ENCODE data around the gene SYCE3.
"Not testable (repeated sequence)": the region's sequence is repeated elsewhere in the genome, so short reads cannot be mapped to it uniquely, and the experiment has no call there.

Gene SYCE3, protein sequence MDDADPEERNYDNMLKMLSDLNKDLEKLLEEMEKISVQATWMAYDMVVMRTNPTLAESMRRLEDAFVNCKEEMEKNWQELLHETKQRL

DNA sequence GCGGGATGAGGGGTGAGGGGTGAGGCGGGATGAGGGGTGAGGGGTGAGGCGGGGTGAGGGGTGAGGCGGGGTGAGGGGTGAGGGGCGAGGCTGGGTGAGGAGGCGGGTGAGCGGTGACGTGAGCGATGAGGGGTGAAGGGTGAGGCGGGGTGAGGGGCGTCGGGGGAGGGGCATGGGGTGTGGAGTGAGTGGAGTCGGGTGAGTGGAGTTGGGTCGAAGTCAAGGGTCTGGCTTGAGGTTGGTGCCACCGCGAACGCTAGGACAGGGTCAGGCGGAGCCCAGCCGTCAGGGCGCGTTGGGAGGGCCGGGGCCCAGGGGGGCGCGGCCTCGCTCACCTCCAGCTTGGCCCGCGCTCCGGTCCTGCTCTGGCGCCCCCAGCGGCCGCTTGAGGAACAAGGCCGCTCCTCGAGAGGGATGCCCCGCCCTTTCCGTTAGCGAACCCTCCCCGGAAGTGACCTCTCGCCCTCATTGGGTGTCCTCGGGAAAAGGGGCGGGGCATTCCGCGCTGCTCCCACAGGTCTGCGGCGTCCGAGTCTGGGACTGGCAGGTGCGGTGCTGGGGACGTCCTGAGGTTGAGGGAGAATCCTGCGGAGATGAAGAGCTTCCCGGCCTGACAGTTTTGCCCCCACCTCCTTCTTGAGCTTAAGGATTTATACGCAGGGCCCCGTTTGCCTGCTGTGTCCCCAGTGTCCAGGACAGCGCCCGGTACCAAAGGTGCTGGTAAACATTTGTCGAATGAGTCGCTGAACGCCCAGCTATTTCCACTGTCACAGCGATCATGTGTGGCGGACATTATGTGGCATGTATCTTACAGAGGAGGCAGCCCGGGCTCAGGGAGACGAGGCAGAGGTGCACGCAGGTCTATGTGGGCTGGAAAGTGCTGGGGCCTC is at the start of gene SYCE3:
Gene SYCE3, minus strand, starts transcription at position 397 of the 890 bp plus-strand sequence. CDS start 6,514 bp downstream, outside the sequence.
- peak; percentile 95 to 96 (median 96) for DNase-seq

DNA sequence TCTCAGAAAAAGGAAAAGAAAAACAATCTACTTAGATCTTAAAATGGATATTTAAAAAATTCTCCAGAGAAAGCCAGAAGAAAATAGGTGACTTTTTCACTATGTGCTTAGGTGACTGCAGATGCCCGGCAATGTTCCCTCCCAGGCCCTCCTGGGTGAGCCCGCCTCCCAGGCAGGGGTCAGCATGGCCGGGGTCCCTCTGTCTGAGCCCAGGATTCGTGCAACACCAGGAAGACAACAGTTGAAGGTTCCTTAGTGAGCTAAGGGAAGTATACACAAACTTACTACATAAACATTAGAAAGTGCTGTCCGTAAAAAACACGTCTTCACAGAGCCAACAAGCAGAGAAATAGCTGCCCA is 49.4 kb upstream of the SYCE3 start:
- no peak for DNase-seq

DNA sequence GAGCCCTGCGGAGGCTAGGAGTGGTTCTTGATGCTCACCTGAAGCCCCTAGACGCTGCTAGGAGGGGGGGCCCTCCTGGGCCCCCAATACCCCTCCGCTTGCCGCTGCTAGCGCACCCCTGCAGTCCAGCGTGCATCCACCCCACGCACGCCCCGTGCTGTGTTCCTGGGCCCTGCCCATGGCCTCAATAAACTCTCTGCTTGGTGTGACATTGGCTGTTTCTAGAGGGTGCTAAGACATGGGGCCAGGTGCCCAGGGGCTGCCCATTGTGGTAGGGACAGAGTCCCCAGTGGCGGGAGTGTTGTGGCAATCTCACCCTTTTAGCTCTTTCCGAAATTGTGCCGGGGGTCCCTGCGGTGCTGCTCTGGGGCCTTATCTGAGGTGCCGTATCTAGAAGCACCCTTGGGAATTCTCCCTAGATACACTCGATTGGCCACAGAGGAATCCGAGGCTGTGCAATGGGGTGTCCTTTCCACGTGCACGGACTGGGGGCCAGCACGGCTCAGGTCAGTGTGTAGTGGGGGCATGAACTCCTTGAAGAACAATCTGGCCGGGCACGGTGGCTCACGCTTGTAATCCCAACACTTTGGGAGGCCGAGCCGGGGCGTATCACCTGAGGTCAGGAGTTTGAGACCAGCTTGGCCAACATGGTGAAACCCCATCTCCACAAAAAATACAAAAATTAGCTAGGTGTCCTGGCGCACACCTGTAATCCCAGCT is 48.8 kb upstream of the SYCE3 start:
- no peak for DNase-seq

DNA sequence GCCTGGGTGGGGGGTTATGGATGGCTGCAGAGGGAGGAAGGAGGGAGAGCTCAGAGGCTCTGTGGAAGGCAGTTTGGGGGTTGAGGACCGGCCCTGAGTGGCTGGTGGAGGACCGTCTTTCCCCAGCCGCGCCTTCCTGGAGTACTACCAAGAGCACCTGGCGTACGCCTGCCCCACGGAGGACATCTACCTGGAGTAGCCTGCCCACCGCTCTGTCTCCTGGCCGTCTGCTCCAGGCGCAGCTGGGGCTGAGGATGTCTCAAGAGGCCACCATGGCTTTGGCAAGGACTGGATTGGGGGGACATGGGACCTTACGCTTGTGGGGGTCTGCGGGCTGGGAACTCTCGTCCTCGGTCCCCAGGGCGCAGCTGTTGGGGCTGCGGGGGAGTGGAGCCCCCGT is 47.9 kb upstream of the SYCE3 start:
- no peak for DNase-seq

DNA sequence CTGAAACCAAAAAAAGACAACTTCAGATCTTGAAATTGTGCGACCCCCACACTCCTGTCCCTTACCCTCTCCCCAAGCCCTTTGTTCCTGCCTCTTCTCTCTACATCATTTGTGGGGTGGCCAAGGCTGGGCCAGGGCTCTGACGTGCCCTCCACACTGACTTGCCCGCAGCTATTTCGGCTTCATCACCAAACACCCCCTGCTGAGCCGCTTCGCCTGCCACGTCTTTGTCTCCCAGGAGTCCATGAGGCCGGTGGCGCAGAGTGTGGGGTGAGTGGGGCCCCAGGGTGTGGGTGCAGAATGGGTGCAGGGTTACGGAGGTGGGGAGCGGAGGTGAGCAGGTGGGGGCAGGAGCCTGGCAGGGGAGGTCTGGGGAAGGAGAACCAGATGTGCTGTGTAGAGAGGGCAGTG is 47.3 kb upstream of the SYCE3 start:
- no peak for DNase-seq

DNA sequence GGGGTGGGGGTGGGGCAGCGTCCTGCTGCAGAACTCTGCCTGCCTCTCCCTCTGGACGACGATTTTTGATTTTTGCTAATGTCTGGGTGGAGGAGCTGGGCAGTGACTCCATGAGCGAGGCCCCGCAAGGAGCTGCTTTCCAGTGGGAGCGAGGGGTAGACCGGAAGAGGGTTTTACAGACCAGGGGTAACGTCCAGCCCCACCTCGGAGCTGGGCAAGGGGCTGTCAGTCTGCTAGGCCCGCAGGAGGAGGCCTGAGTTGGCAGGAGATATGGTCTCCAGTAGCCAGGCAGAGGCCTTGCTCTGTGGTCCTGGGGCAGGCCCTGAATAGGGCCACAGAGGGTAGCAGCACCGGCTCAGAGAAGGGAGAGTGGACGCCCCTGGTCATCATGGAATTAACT is 46.9 kb upstream of the SYCE3 start:
- no peak for DNase-seq

DNA sequence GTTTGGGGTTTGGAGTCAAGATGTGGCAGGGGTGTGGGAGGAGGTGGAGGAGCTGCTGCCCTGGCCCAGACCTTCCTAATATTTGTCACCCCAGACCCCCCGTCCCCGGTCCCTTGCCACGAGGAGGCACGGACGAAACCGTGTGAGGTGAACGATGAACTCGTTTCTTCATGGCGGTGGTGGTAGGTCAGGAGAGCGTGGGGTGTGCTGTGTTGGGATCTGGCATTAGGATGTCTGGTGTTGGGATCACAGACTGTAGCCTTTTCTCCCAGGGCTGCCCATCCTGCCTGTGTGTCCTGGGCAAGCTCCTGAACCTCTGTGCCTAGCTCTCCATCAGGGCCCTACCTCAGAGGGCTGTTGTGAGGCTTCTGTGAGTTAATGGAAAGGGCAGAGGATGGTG is 46.3 kb upstream of the SYCE3 start:
- DNase-seq, result no peak

DNA sequence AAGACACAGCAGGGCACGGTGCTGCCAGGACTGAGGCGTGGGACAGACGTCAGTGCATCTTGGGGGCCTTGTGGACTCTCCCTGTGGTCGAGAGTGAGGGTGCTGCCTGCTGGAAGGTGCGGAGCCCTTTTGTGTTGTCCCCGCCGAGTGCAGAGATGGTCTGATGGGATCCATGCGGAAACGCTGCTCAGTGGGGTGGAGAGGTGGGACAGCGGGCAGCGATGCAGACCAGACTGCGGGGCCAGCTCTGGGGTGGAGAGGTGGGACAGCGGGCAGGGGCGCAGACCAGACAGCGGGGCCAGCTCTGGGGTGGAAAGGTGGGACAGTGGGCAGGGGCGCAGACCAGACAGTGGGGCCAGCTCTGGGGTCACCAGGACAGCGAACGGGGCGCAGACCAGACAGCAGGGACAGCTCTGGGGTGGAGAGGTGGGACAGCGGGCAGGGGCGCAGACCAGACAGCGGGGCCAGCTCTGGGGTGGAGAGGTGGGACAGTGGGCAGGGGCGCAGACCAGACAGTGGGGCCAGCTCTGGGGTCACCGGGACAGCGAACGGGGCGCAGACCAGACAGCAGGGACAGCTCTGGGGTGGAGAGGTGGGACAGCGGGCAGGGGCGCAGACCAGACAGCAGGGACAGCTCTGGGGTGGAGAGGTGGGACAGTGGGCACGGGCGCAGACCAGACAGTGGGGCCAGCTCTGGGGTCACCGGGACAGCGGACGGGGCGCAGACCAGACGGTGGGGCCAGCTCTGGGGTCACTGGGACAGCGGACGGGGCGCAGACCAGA is 45.5 kb upstream of the SYCE3 start:
- DNase-seq, result not testable (repeated sequence)

DNA sequence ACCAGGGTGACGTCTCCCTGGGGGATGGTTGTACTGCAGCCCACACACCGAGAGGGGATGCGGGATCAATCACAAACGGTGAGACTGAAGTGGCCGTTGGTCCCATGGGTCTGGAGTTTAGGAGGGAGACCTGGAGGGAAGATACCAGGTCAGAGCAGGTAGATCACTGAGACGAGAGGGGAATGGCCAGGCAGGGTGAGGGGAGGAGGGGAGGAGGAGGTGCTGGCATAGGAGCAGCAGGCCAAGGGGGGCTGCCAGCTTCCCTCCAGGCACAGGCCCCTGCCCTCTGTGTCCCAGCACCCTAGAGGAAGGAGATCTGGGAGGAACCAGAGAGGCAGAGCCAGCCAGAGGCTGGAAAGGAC is 44.9 kb upstream of the SYCE3 start:
- DNase-seq, result no peak

DNA sequence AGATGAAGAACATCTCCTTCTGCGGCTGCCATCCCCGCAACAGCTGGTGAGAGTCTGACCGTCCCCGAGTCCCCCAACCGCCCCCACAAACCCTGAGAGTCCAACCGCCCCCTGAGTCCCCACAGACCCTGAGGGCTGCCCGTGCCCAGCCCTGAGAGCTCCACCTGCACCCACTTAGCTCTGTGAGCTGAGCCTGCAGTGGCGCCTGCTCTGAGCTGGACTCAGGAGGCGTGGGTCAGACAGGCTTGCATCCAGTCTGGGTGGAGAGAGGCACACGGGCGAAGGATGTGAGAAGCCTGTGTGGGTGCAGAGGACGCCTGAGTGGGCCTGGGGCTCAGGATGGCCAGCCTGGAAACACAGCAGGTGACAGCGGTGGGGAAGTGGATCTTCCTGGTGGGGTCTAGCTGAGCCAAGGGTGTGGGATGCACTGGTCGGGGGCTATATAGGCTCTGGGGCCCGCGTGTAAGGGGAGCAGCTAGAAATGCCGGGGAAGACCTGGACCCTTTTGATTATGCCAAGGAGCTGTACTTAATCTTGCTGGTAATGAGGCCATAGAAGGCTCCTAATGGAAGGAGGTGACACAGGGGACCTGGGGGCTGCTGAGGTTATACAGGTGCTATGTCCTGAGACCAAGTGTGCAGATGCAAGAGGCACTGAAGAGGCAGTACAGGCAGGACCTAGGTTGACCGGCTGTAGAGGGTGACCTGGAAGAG is 44.4 kb upstream of the SYCE3 start:
- no peak for DNase-seq

DNA sequence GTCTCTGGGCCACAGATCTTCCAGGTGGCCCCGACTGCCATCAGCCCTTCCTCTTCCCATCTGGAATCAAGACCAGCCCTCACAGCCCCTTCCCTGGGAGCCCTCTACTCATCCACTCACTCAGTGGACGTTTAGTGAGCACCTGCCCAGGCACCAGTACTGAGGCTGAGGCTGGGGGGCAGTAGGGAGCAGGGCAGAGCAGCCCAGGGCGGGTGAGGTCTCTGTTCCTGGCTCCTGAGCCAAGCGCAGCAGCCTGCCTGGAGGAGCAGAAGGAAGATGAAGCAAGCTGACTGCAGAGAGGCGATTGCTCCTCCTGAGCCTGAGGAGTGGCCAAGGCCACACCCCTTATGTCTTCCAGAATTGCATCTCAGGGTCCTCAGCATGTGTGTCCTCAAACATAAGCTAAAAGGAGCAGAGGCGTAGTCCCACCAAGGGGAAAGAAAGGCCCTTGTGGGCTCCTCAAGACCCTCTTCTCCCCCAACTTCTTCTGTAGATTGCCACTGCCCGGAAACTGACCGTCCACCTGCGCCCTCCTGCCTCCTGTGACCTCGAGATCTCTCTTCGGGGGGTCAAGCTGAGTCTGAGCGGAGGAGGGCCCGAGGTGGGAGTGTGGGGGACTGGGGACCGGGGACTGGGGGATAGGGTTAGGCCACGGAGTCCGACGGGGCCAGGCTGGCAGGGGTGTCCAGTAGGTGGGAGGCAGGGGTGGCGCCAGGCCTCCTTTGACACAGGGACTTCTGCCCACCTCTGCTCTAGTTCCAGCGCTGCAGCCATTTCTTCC is 43.6 kb upstream of the SYCE3 start:
- DNase-seq, result no peak

DNA sequence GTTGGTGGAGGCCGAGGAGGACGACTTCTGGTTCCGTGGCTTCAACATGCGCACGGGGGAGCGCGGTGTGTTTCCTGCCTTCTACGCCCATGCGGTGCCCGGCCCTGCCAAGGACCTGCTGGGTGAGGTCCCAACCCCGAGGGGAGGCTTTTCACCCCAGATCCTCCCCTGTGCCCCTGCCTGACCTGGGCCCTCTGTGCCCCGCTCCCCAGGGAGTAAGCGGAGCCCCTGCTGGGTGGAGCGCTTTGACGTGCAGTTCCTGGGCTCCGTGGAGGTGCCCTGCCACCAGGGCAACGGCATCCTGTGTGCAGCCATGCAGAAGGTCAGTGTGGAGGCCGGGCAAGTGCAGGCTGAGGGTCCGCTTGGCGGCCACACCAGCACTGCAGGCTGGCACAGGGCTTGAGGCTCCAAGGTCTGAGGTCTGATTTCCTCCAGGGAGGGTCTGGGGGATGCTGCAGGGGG is 42.9 kb upstream of the SYCE3 start:
- no peak for DNase-seq

DNA sequence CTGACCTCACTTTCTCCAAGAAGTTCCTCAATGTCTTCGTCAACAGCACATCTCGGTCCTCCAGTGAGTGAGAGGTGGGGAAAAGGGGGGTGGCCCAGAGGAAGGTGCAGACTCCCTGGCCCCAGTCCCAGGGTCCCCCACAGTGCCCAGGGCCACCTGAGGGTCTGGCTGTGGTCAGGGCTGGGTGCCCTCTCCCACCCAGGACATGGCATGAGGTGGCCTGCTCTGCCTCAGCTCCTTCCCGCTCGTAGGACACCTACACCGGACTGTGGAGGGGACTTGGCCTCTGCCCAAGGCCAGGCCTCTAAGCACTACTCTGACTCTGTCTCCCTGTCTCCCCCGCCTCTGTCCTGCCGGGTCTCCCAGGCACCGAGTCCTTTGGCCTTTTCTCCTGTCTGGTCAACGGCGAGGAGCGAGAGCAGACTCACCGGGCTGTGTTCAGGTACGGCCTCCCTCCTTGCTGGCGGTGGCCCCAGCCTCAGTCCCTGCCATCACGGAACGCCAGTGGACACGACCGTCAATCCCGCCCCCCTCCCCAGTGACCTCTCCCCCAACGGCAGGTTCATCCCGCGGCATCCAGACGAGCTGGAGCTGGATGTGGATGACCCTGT is 42.4 kb upstream of the SYCE3 start:
- no peak for DNase-seq

DNA sequence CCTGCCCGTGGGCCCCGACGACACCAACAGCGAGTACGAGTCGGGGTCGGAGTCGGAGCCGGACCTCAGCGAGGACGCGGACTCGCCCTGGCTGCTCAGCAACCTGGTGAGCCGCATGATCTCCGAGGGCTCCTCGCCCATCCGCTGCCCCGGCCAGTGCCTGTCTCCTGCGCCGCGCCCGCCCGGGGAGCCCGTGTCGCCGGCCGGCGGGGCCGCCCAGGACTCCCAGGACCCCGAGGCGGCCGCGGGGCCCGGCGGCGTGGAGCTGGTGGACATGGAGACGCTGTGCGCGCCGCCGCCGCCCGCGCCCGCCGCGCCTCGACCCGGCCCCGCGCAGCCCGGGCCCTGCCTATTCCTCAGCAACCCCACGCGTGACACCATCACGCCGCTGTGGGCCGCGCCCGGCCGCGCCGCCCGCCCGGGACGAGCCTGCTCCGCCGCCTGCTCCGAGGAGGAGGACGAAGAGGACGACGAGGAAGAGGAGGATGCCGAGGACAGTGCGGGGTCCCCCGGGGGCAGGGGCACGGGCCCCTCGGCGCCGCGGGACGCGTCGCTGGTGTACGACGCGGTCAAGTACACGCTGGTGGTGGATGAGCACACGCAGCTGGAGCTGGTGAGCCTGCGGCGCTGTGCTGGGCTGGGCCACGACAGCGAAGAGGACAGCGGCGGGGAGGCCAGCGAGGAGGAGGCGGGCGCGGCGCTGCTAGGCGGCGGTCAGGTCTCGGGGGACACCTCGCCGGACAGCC is 41.7 kb upstream of the SYCE3 start:
- no peak for DNase-seq

DNA sequence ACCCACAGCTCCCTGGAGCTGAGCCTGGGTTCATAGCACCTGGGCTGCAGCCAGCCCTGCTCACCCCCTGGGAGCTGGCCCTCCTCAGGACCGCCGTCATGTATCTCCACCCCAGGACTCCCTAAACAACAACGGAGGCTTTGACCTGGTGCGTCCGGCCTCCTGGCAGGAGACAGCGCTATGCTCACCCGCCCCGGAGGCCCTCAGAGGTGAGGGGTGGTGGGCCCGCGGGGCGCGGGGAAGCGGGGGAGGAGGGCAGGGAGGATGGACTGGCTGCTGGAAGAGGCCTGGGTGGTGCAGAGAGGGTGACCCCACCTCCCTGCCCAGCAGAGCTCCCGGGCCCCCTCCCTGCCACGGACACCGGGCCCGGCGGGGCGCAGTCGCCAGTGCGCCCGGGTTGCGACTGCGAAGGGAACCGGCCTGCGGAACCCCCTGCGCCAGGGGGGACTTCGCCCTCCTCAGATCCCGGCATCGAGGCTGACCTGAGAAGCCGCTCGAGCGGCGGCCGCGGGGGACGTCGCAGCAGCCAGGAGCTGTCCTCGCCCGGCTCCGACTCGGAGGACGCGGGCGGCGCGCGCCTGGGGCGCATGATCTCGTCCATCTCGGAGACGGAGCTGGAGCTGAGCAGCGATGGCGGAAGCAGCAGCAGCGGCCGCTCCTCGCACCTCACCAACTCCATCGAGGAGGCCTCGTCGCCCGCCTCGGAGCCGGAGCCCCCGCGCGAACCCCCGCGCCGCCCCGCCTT is 41.0 kb upstream of the SYCE3 start:
- no peak for DNase-seq

DNA sequence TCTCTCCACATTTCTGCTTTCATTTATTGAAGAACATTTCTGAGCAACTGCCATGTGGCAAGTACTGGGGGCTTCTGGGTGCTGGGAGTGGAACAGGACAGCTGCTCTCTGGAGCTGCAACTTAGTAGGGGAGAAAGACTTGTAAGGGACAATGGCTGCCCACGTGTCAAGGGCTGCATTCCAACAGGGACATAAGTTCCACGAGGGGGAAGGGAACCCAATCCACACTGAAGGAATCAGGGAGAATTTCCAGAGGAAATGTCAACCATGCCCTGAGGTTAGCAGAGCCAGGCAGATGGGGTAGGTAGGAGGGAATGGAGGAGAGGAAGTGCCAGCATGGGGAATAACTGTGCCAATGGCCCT is 39.6 kb upstream of the SYCE3 start:
- DNase-seq, result no peak

DNA sequence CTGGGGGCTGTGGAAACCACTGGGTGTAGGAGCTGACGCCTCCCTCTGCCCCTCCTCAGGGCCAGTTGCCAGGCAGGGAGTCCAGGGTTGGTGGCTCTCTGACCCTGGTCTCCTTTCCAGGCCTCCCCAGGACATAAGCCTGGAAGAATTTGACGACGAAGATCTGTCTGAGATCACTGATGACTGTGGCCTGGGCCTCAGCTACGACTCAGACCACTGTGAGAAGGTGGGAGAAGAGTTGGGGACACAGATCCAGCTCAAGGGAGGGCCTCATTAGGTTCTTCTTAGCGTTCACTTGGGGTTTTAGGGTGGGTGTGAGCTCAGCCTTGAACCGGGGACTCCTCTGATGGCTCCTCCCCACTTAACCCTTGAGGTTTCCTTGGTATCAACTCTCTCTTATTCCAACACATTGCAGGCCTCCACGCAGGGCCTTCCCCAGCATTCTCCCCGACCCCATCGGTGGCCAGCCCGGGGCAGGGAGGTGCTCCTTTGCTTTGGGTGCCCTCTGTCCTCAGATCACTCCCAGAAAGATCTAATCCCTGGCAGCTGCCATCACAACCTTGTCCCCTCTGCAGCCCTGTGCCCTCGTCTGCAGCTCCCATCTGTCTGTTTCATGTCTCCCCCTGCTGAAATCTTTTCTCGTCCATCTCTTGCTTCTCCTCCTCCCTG is 39.1 kb upstream of the SYCE3 start:
- DNase-seq, result no peak

DNA sequence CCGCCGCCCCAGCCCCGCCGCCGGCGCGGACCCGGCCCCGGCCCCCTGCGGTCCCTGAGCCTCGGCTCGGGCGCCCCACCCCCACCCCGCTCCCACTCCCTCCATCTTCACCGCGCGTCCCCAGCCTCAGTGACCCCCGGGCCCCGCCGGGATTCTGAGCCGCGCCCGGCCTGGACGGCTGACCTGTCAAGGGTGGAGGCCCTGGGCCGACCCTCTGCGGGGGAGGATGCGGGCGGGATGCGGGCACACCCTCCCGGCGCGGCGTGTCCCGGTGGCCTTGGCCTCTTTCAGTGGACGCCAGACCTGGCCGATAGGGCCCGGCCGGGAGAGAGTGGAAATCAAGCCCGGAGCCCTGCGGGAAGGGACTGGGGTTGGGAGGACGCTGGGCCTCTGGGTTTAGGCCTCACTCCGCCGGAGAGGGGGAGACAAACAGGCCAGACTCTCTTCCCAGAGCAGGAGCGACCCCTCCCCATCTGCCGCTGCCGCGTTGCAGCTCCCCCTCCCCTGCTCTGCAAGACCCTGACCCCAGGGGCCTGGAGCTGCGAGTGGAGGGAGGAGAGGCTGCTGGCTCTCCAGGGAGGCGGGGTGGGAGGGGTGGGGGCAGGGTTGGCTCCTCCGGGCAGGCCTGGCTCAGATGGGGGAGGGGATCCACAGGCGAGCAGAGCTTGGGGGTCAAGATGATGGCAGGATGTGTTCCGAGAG is 38.4 kb upstream of the SYCE3 start:
- no peak for DNase-seq

DNA sequence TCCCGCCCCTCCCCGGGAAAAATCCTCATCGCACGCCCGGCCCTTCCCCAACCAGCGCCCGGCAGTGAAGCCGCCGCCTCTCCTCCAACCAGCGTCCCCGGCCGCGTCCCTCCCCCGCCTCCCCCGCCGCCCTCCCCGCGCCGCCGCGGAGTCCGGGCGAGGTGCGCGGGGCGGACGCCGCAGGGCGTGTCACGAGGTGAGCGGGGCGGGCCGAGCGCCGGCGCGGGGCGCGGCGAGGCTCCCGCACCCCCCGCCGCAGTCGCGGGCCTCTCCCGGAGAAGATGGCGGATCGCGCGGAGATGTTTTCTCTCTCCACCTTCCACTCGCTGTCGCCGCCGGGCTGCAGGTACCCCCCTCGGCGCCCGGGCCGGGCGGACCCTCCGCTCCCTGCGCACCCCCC is 37.8 kb upstream of the SYCE3 start, which contains the start of gene MAPK8IP2:
Gene MAPK8IP2, plus strand, starts transcription at position 256 of the 400 bp plus-strand sequence. Its CDS starts 26 bp downstream, at position 282.
- DNase-seq, result no peak

Measured in activated naive CD4-positive, alpha-beta T cell (primary cell).